ENCODE data around the gene TYW5.

DNA sequence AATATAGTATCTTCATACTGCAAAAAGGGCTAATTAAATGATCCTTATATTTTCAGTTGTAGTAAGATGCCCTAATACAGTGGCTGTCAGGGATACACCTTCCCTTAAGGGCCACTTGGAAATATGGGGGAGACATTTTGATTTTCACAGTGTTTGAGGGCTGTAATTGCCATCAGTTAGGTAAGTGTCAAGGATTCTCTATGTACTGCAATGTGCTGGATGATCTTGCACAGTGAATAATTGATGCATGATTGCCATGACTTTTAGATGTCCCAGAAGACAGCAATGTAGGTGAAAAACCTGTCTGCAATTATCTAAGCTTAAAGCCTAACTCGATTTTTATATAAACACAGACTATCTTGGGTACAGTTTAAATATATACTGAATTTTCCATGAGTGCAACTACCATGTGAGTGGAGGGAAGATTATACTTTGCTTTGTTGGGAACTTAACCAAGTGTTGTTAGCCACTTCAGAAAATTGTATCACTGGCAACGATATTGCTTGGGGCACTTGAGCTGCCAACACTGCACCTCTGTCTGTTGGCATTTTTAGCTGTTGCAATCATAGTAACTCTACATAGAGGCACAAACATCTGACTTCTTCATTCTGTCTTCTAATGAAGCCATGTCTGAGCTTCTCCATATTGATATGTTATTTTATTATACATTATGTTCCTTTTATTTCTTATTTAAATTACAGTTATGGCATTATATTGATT, 45.3 kb upstream of the TYW5 start:
- TF ChIP-seq ZBTB4 (CRISPR knock-in tag; IDR thresholded peaks at IDR 0.05; ENCODE audit: borderline replicate concordance) (no peak), ELF1 (CRISPR knock-in tag; IDR thresholded peaks at IDR 0.05) (no peak), NFATC3 (CRISPR knock-in tag; IDR thresholded peaks at IDR 0.05) (no peak)
